HG03103 (cell line): ENCODE measurements around the gene DPEP1.
"Not testable (repeated sequence)": the region's sequence is repeated elsewhere in the genome, so short reads cannot be mapped to it uniquely, and the experiment has no call there.

Experiments used
- ATAC-seq: cut with Tn5 transposase; IDR thresholded peaks from one replicate; pipeline ENCODE4 v1.9.1; 2021; ENCODE audit warnings: low read depth; ENCODE audit not compliant: unreplicated experiment

The DPEP1 gene

GRCh38 chr16:89613231-89613953, at the start of gene DPEP1:
DPEP1 (plus strand) TSS chr16:89613642; CDS start chr16:89630411, 16,769 bp downstream.
- ATAC-seq: no peak

- no peak for ATAC-seq
Measured at GRCh38 chr16:89564476-89565255, 48.8 kb upstream of the DPEP1 start.

GRCh38 chr16:89565256-89565505, 48.3 kb upstream of the DPEP1 start:
- no peak for ATAC-seq

- no peak for ATAC-seq
Measured at GRCh38 chr16:89565506-89566372, 47.7 kb upstream of the DPEP1 start.

- ATAC-seq: no peak
Measured at GRCh38 chr16:89567656-89568594, 45.5 kb upstream of the DPEP1 start.

- ATAC-seq: no peak
Measured at GRCh38 chr16:89569506-89570341, 43.7 kb upstream of the DPEP1 start.

- ATAC-seq: no peak
Measured at GRCh38 chr16:89570342-89570923, 43.0 kb upstream of the DPEP1 start.

GRCh38 chr16:89570983-89571598, 42.4 kb upstream of the DPEP1 start:
- ATAC-seq: not testable (repeated sequence)

- no peak for ATAC-seq
Measured at GRCh38 chr16:89571636-89572035, 41.8 kb upstream of the DPEP1 start.

GRCh38 chr16:89572073-89572484, 41.4 kb upstream of the DPEP1 start:
- no peak for ATAC-seq

GRCh38 chr16:89572485-89573205, 40.8 kb upstream of the DPEP1 start:
- ATAC-seq: no peak

- no peak for ATAC-seq
Measured at GRCh38 chr16:89573826-89574680, 39.4 kb upstream of the DPEP1 start.

GRCh38 chr16:89574681-89575246, 38.7 kb upstream of the DPEP1 start:
- peak; percentile 48 for ATAC-seq

- peak; percentile 25 for ATAC-seq
Measured at GRCh38 chr16:89575247-89576152, 37.9 kb upstream of the DPEP1 start, which contains the start of gene CPNE7. CPNE7 (plus strand) TSS chr16:89575758; CDS start chr16:89575898, 140 bp downstream.
